Esophagus muscularis mucosa (tissue), 4 donors: Measurements from ENCODE around the gene MN1. TPM values are rescaled to one million over a fixed set of nuclear protein-coding genes. Genes with fewer than 3 reads are reported as not detected.

Experiments used
- DNase-seq: peaks from one replicate; pipeline ENCODE4 v3.0.0-alpha.2; 2017; ENCODE audit errors: extremely low spot score
- H3K27ac ChIP-seq, 4 donors: fragments of 200-600 bp; sonication (generic); replicated peaks in 1 of 4; 1 replicate in 3 of 4; 2 replicates in 1 of 4; pipeline ENCODE4 v1.5.1; 2016 to 2019; ENCODE audit warnings: mild to moderate bottlenecking in 1 of 4
- H3K27me3 ChIP-seq, 4 donors: fragments of 200-600 bp; sonication (generic); one replicate each; pipeline versions ENCODE4 v1.5.1 to v1.6.0; 2016 to 2019
- H3K36me3 ChIP-seq, 4 donors: fragments of 200-600 bp; sonication (generic); one replicate each; pipeline ENCODE4 v1.5.1; 2016 to 2019
- H3K4me1 ChIP-seq, 4 donors: fragments of 200-600 bp; sonication (generic); one replicate each; pipeline ENCODE4 v1.5.1; 2016 to 2019
- H3K4me3 ChIP-seq, 4 donors: fragments of 200-600 bp; sonication (generic); 1 replicate in 2 of 4; 2 replicates in 2 of 4; pipeline ENCODE4 v1.5.1; 2016 to 2019; ENCODE audit warnings: mild to moderate bottlenecking in 4 of 4, moderate library complexity in 1 of 4
- H3K9me3 ChIP-seq, 4 donors: fragments of 200-600 bp; sonication (generic); 1 replicate in 3 of 4; 2 replicates in 1 of 4; pipeline ENCODE4 v1.5.1; 2016 to 2019
- EP300 ChIP-seq: sonication (generic); formaldehyde crosslinking; IDR thresholded peaks from one replicate; pipeline ENCODE4 v1.6.1; 2017; ENCODE audit warnings: antibody characterized with exemption
- POLR2A ChIP-seq: fragments of 450-650 bp; IDR thresholded peaks from one replicate; pipeline ENCODE4 v1.6.1; 2017; ENCODE audit warnings: antibody characterized with exemption, moderate library complexity, mild to moderate bottlenecking, low read depth
- POLR2AphosphoS5 ChIP-seq, 2 donors: sonication (generic); formaldehyde crosslinking; IDR thresholded peaks; one replicate each; pipeline ENCODE4 v1.6.1; 2017; ENCODE audit warnings: antibody characterized with exemption in 2 of 2
- WGBS: methylation state at CpG from one replicate; pipeline ENCODE4 v1.1.5; 2018; 5-methylcytosine and 5-hydroxymethylcytosine counted together
- intact Hi-C: fragments of 100-400 bp; cut with DNase I; formaldehyde crosslinking; loops from one replicate; pipeline ENCODE4 v1.15.1; 2023
- total RNA-seq, 4 donors: library from RNA; depleted of rRNA; stranded (reverse); fragments of >200 nt; gene quantifications; one replicate each; pipeline versions ENCODE4 v1.1.0 to v1.2.1, GENCODE V29; 2016
- TF ChIP-seq, protein P1 (sequence below), 3 experiments: fragments of 200-600 bp in 2 of 3; fragments of 450-650 bp in 1 of 3; sonication (generic) in 2 of 3; IDR thresholded peaks; one replicate each; pipeline ENCODE4 v1.5.1; 2017 to 2019; ENCODE audit warnings: antibody characterized with exemption in 3 of 3, mild to moderate bottlenecking in 2 of 3, moderate library complexity in 1 of 3

The MN1 gene
- total RNA-seq, 4 donors from 2014 or later, result 16.2 to 47.3 (median 29.0) TPM

DNA sequence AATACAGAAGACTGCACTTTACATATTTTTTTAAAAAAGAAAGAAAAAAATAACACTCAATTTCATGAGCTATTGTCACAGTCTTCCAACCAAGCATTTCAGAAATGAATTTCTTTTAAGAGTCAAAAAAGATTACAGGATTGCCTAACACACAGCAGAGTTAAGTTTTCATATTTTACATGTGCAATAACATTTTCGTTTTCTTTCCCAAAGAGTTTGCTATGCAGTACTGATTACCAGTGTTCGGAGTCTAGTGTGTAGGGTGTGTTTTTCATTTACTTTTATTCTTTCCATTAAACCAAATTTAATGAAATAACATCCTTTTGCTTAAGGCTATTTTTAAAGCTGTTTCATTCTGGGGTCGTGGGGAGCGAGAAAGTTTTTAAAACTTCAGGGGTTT is 53.2 kb downstream of the MN1 start:
- H3K36me3 ChIP-seq, result no peaks in the 10 kb centered on the region
- intact Hi-C loops, result no loop called here
- DNase-seq, result no peak
- H3K9me3 ChIP-seq, result no peaks in the 10 kb centered on the region
- TF ChIP-seq EP300 (no peak), POLR2AphosphoS5 (IDR thresholded peaks at IDR 0.05) (no peak), POLR2A (no peak)
- TF ChIP-seq, protein P1, sequence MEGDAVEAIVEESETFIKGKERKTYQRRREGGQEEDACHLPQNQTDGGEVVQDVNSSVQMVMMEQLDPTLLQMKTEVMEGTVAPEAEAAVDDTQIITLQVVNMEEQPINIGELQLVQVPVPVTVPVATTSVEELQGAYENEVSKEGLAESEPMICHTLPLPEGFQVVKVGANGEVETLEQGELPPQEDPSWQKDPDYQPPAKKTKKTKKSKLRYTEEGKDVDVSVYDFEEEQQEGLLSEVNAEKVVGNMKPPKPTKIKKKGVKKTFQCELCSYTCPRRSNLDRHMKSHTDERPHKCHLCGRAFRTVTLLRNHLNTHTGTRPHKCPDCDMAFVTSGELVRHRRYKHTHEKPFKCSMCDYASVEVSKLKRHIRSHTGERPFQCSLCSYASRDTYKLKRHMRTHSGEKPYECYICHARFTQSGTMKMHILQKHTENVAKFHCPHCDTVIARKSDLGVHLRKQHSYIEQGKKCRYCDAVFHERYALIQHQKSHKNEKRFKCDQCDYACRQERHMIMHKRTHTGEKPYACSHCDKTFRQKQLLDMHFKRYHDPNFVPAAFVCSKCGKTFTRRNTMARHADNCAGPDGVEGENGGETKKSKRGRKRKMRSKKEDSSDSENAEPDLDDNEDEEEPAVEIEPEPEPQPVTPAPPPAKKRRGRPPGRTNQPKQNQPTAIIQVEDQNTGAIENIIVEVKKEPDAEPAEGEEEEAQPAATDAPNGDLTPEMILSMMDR (IDR thresholded peaks at IDR 0.05), result no peak
- 28% methylated on average over 4 of the region's 4 CpGs for WGBS
- peak overlapping the region; percentile 73 to 80 (median 77) for H3K27ac ChIP-seq
- H3K4me3 ChIP-seq, result no peak overlapping the region
- H3K4me1 ChIP-seq, result peaks cover 36 to 62% (median 50%) of the 10 kb centered on the region in 4 donors
- no peaks in the 10 kb centered on the region for H3K27me3 ChIP-seq

DNA sequence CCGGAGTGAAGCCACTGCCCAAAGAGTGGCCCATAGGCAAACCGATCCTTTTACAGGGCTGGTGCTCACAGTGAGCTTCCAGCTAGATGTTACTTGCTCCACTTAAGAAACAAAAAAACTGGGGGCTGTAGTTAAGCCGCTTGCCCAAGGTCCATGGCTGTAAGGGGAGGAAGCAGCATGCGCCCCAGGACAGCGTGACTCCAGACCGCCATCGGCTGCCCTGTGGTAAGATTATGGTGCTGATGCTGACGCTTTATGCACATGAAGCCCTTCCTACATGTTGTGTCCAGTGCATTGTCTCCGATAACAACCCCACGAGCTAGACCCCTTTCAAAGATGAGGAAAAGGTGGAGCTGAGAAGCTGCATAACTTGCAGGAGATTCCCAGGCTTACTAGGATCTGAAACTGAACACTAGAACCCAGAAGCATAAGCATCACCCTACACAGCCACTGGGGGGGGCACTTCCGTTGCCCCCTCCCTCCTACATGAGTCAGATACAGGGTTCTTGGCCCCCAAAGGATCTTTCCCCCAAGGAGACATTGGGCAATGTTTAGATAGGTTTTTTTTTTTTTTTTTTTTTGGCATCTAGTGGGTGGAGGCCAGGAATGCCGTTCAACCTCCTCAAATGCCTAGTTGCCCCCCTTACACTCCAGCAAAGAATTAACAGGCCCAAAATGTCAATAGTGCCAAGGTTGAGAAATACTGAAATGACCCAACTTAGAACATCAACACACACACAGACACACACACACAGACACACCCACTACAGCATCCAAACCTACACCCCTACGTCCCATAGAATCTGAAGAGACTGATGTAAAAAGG is 53.9 kb downstream of the MN1 start:
- WGBS, result 82% methylated on average over 13 of the region's 13 CpGs

DNA sequence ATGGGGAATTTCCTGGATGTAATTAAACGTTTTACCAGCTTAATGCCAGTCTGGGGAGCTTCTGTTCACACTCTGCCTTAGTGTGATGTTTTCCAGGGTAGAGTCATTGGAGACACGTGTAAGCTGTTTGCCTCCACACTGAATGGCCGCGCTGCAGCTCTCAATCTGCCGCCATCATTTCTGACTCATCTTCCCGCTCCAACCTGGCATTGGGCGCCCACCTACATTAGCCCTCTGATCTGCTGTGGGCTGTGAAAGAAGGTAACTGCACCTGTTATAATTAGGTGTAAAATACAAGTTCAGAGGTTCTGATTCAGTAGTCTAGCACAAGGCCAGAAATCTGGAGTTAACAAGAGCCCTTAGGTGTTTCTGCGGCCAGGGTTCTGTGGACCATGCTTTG is 54.6 kb downstream of the MN1 start:
- TF ChIP-seq, protein P1 (IDR thresholded peaks at IDR 0.05), result no peak
- no peak for DNase-seq
- 92% methylated on average over 8 of the region's 8 CpGs for WGBS
- H3K27ac ChIP-seq, result peak overlapping the region in 3 of 4 donors; percentile 76 to 80 (median 78)
- no peaks in the 10 kb centered on the region for H3K9me3 ChIP-seq
- peaks cover 23 to 47% (median 38%) of the 10 kb centered on the region in 4 donors for H3K4me1 ChIP-seq
- H3K36me3 ChIP-seq, result no peaks in the 10 kb centered on the region
- no peak overlapping the region for H3K4me3 ChIP-seq
- no peaks in the 10 kb centered on the region for H3K27me3 ChIP-seq
- intact Hi-C loops, result no loop called here

More for the DNA sequence above, 53.9 kb downstream of the MN1 start:
- TF ChIP-seq EP300, result no peak
- TF ChIP-seq, protein P1 (IDR thresholded peaks at IDR 0.05), result peak in 1 of 3 experiments; percentile 26
- TF ChIP-seq POLR2AphosphoS5 (IDR thresholded peaks at IDR 0.05), result peak in 1 of 2 donors; percentile 26
- Histone ChIP-seq H3K36me3 (no peaks in the 10 kb centered on the region), H3K4me1 (peaks cover 29 to 54% (median 42%) of the 10 kb centered on the region in 4 donors), H3K27ac (peak overlapping the region; percentile 73 to 80 (median 77)), H3K9me3 (no peaks in the 10 kb centered on the region), H3K4me3 (no peak overlapping the region), H3K27me3 (no peaks in the 10 kb centered on the region)
- intact Hi-C loops, result no loop called here
- DNase-seq, result no peak

DNA sequence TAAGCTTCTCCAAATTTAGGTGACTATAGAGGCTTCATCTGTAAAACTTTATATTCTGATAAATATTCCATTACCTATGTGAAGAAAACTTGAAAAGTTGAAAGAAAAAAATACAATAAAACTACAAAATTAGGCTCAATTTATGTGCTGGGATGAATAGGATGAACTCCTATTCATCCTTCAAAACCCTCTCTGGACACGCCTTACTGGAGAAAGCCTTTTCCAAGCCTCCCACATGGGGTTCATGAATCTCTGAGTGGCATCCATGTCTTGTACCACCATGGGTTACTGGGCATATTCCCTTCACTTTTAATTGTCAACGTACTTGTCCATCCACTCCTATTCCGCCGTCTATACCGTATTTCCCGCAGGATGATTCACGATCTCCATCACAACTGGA is 55.7 kb downstream of the MN1 start:
- Histone ChIP-seq H3K9me3 (peaks cover 0 to 2% (median under 1%) of the 10 kb centered on the region in 4 donors), H3K36me3 (no peaks in the 10 kb centered on the region), H3K27me3 (no peaks in the 10 kb centered on the region), H3K4me1 (peaks cover 19 to 36% (median 31%) of the 10 kb centered on the region in 4 donors), H3K27ac (no peak overlapping the region), H3K4me3 (no peak overlapping the region)
- TF ChIP-seq, protein P1 (IDR thresholded peaks at IDR 0.05), result no peak
- TF ChIP-seq POLR2A, result no peak
- no peak for TF ChIP-seq POLR2AphosphoS5 (IDR thresholded peaks at IDR 0.05)
- TF ChIP-seq EP300, result no peak
- WGBS, result 95% methylated on average over 7 of the region's 7 CpGs
- intact Hi-C loops, result no loop called here
- no peak for DNase-seq
